Activated CD8-positive, alpha-beta memory T cell treated with anti-CD3 and anti-CD28 coated beads, Interleukin-2, amount 10 ng/mL, durations not matched to agents 7 days and 5 days (primary cell): ENCODE data around the gene ITSN1. TPM values are rescaled to one million over a fixed set of nuclear protein-coding genes. Genes with fewer than 3 reads are reported as not detected.

Experiments used
- ATAC-seq: fragments of 150-1000 bp; cut with Tn5 transposase; one replicate; pipeline ENCODE4 v1.10.0; 2021; ENCODE audit warnings: moderate library complexity
- CTCF ChIA-PET: fragments of 350-600 bp; sonication (Branson Sonifier 250); formaldehyde crosslinking; loops from one replicate; lab custom pipeline; 2021; ENCODE audit warnings: antibody characterized with exemption; lab: Charles Lee
- DNase-seq: peaks from one replicate; pipeline ENCODE4 v3.0.0-alpha.2; 2020
- H3K27ac Mint-ChIP-seq: one replicate; pipeline ENCODE4 v1.8.0; 2021; ENCODE audit warnings: mild to moderate bottlenecking, mixed read lengths
- H3K27me3 Mint-ChIP-seq: one replicate; pipeline ENCODE4 v1.8.0; 2021; ENCODE audit warnings: mixed read lengths
- H3K36me3 Mint-ChIP-seq: one replicate; pipeline ENCODE4 v1.8.0; 2021; ENCODE audit warnings: mild to moderate bottlenecking, mixed read lengths
- H3K4me1 Mint-ChIP-seq: one replicate; pipeline ENCODE4 v1.8.0; 2021; ENCODE audit warnings: mixed read lengths
- H3K4me3 Mint-ChIP-seq: one replicate; pipeline ENCODE4 v1.8.0; 2021; ENCODE audit warnings: mild to moderate bottlenecking, moderate library complexity, mixed read lengths
- H3K9me3 Mint-ChIP-seq: one replicate; pipeline ENCODE4 v1.8.0; 2022; ENCODE audit warnings: low read depth, mixed read lengths
- total RNA-seq, 2 experiments: library from RNA; stranded (reverse); gene quantifications; one replicate each; pipeline ENCODE4 v1.2.3, GENCODE V29; 2021

The ITSN1 gene
- total RNA-seq, 2 experiments from 2014 or later, result 2.0 to 3.9 TPM

DNA sequence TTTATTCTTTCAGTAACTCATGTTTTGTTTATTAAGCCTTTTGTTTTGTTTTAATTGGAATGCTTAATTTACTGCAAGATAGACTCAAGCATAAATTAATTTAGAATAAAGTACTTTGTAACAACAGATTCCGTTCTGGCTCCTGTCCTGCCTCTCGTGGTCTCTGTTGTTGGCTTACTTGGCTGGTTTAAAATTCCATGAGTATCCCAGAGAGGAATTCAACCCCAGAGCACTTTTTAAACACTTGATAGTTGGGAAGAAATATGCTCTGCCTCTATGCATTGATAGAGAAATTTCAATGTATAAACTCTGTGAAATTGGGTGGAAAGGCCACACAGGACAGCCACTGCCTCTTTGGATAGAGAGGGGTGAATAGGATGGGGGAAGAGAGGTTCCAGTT, 183.6 kb downstream of the ITSN1 start:
- H3K4me1 Mint-ChIP-seq, result no peaks in the 10 kb centered on the region
- no peaks in the 10 kb centered on the region for H3K27me3 Mint-ChIP-seq
- no peaks in the 10 kb centered on the region for H3K9me3 Mint-ChIP-seq
- H3K36me3 Mint-ChIP-seq, result no peaks in the 10 kb centered on the region
- H3K27ac Mint-ChIP-seq, result no peak overlapping the region
- no peak overlapping the region for H3K4me3 Mint-ChIP-seq
- DNase-seq, result no peak
- ATAC-seq, result no peak
- CTCF ChIA-PET, result no interaction called here

DNA sequence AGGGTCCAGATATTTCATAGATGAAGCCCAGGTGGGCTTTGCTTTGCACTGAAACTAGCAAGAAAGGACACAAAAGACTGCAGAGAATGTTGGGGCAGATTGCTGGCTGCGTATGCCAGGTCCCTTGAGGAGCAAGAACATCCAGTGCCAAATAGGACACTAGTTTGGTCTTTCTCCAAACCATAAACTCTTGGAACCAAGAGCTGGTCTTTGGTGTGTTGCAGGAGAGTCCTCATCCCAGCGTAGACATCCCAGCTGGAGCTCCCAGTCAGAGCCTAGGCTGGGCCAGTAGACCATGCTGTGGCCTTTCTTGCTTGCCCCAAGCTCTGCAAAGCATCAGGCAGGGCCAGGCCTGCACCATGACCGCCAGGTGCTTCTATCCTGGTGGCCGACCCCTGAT, 185.8 kb downstream of the ITSN1 start:
- Mint-ChIP-seq H3K36me3 (no peaks in the 10 kb centered on the region), H3K27ac (no peak overlapping the region), H3K4me3 (no peak overlapping the region), H3K27me3 (no peaks in the 10 kb centered on the region), H3K4me1 (no peaks in the 10 kb centered on the region), H3K9me3 (no peaks in the 10 kb centered on the region)
- CTCF ChIA-PET, result no interaction called here
- ATAC-seq (no peak), DNase-seq (no peak)

DNA sequence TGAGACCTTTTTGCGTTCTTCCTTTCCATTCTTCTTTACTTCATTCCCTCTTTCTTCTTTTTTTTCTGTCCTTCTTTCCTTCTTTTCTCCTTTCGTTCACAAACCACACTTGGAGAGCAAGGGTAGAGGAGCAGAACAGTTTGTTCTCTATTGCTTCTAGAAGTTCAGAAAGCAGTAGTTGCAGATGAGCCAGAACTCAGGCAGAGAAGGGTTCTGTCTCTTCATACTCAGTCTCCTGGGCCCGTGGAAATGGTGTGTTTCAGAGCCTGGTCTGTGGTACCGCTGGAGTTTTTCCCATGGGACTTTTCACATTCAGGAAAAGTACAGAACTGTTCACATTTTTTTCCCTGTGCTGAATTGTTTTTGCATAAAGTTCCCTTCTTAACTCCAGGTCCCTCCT, 186.3 kb downstream of the ITSN1 start:
- DNase-seq, result no peak
- Mint-ChIP-seq H3K27ac (no peak overlapping the region), H3K4me3 (no peak overlapping the region), H3K36me3 (no peaks in the 10 kb centered on the region), H3K27me3 (no peaks in the 10 kb centered on the region), H3K9me3 (no peaks in the 10 kb centered on the region), H3K4me1 (no peaks in the 10 kb centered on the region)
- no peak for ATAC-seq
- CTCF ChIA-PET, result no interaction called here

DNA sequence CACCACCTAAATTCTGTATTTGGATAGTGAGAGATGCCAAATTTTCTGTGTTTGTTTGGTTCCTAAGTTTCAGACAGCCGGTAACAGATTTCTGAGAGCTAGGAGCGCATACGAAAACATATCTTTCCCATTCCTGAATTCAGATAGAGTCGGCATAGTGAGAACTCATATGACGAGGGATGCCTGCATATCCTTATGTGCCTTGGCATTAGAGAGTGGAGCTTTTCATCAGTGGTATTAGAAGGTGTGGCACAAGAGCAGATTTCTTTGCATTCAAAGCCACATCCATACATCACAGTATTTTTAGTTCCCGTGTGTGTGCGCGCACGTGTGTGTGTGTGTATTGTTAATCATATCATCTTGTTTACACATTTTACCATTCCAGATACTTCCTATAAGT, 187.5 kb downstream of the ITSN1 start:
- DNase-seq (no peak), ATAC-seq (no peak)
- Mint-ChIP-seq H3K36me3 (no peaks in the 10 kb centered on the region), H3K9me3 (no peaks in the 10 kb centered on the region), H3K4me1 (no peaks in the 10 kb centered on the region), H3K27me3 (no peaks in the 10 kb centered on the region), H3K4me3 (no peak overlapping the region), H3K27ac (no peak overlapping the region)
- CTCF ChIA-PET, result no interaction called here

DNA sequence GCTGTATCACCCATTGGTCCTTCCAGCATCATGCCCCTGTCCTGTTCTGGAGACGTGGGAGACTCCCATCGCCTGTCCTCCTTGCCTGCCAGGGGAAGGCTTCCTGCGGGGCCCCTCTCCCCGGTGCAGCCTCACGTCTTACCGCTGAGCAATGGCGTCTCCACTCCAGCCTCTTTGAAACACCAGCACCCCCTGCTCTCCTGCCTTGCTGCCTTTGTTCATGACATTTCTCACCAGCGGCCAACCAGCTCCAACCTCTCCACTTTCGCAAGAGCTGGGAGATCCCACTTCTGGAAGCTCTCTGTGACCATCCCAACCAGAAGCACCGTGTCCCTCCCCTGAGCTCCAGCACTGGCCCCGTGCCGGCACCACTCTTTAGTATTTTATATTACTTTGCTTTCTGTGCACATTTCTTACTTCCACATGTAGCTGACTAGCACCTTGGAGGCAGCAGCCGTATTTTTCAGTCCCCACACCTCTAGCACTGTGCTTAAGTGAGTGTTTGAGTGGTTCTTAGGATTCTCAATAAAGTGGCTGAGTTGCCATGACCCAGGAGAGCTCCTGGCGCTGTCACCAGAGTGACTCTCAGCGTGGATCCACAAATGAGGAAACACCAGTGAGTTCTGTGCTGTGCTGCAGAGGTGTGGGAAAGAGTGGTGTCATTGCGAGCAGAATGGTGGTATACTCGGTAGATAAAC, 189.8 kb downstream of the ITSN1 start:
- H3K9me3 Mint-ChIP-seq, result no peaks in the 10 kb centered on the region
- no peak overlapping the region for H3K27ac Mint-ChIP-seq
- ATAC-seq, result no peak
- H3K36me3 Mint-ChIP-seq, result no peaks in the 10 kb centered on the region
- CTCF ChIA-PET, result no interaction called here
- no peaks in the 10 kb centered on the region for H3K4me1 Mint-ChIP-seq
- no peak for DNase-seq
- H3K4me3 Mint-ChIP-seq, result no peak overlapping the region
- H3K27me3 Mint-ChIP-seq, result no peaks in the 10 kb centered on the region

DNA sequence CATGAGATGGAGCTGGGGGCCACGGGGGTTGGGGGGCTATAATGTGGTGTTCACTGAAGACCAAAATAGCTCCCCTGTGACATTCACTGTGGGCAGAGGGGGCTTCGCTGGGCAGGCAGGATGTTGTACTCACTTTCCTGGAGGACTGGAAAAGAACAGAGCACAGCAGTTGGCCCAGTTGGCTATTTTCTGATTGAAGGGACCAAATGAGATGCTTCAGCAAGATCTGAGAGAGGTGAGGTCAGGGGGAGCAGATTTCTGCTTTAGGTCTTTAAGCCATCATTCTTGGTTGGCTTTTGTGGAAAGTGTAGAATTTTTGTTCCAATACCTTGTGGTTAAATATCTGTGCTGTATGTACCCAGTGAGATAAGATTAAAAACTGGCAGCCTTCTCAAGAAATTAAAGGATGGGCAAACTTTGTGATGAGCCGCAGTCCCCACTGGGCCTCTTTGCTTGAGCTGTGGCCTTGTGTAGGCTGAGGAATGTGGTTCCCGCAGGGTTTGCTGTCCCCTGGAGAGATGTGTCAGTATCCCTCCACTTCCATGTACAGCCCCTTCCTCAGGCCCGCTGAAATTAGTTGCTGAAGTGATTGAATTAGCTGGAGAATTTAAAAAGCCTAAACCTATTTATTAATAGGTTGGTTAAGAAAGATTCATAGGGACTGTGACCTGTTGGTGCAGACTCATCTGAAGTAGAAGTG, 192.7 kb downstream of the ITSN1 start:
- Mint-ChIP-seq H3K4me3 (no peak overlapping the region), H3K9me3 (no peaks in the 10 kb centered on the region), H3K4me1 (no peaks in the 10 kb centered on the region), H3K36me3 (no peaks in the 10 kb centered on the region), H3K27ac (no peak overlapping the region), H3K27me3 (no peaks in the 10 kb centered on the region)
- CTCF ChIA-PET, result no interaction called here
- no peak for DNase-seq
- no peak for ATAC-seq

- CTCF ChIA-PET, result no interaction called here
- no peaks in the 10 kb centered on the region for H3K9me3 Mint-ChIP-seq
- ATAC-seq (no peak), DNase-seq (no peak)
- H3K36me3 Mint-ChIP-seq, result no peaks in the 10 kb centered on the region
- no peaks in the 10 kb centered on the region for H3K4me1 Mint-ChIP-seq
- H3K27me3 Mint-ChIP-seq, result no peaks in the 10 kb centered on the region
- no peak overlapping the region for H3K27ac Mint-ChIP-seq
- H3K4me3 Mint-ChIP-seq, result no peak overlapping the region
Observed at GRCh38 chr21:33835920-33836319, 193.6 kb downstream of the ITSN1 start.

DNA sequence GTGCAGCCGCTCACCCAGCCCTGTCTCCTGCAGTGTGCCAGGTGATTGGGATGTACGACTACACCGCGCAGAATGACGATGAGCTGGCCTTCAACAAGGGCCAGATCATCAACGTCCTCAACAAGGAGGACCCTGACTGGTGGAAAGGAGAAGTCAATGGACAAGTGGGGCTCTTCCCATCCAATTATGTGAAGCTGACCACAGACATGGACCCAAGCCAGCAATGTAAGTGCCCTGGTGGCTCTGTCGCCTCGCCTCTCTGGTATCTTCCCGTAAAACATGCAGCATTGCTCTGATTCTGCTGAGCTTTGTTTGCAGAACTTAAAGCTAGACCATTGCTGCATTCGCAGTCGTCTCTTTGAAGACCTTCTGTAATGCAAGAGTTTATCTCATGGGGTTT, 194.1 kb downstream of the ITSN1 start:
- Mint-ChIP-seq H3K9me3 (no peaks in the 10 kb centered on the region), H3K27me3 (no peaks in the 10 kb centered on the region), H3K27ac (no peak overlapping the region), H3K4me3 (no peak overlapping the region), H3K4me1 (no peaks in the 10 kb centered on the region), H3K36me3 (no peaks in the 10 kb centered on the region)
- DNase-seq (no peak), ATAC-seq (no peak)
- CTCF ChIA-PET, result interaction anchor here (0.6 kb wide), 1 partner anchor 11 kb away, joined by 3 read pairs; no protein-coding TSS in a partner anchor

- CTCF ChIA-PET, result no interaction called here
- H3K9me3 Mint-ChIP-seq, result no peaks in the 10 kb centered on the region
- H3K4me1 Mint-ChIP-seq, result no peaks in the 10 kb centered on the region
- H3K27me3 Mint-ChIP-seq, result no peaks in the 10 kb centered on the region
- H3K27ac Mint-ChIP-seq, result no peak overlapping the region
- ATAC-seq, result no peak
- no peaks in the 10 kb centered on the region for H3K36me3 Mint-ChIP-seq
- no peak overlapping the region for H3K4me3 Mint-ChIP-seq
- DNase-seq, result no peak
Observed at GRCh38 chr21:33839167-33839716, 196.9 kb downstream of the ITSN1 start.

GRCh38 chr21:33839806-33840205, 197.5 kb downstream of the ITSN1 start:
- ATAC-seq, result no peak
- Mint-ChIP-seq H3K27ac (no peak overlapping the region), H3K4me3 (no peak overlapping the region), H3K27me3 (no peaks in the 10 kb centered on the region), H3K9me3 (no peaks in the 10 kb centered on the region), H3K36me3 (no peaks in the 10 kb centered on the region), H3K4me1 (no peaks in the 10 kb centered on the region)
- DNase-seq, result no peak
- CTCF ChIA-PET, result no interaction called here

DNA sequence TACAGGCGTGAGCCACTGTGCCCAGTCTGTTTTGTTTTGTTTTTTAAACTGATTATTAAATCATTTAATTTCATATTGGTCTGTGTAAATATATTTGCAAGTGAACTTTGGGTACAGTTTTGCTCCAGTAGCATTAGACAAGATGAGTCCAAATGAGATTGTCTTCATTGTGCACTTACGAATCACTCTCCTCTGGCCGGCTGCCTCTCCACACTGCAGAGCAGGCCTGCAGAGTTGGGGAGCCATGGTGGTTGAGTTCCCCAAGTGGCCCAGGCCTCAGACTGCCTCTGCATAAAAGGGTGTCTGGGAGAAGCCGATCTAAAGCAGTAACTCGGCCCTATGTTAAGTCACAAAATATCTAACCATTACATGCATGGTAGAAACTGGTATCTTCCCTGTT, 198.5 kb downstream of the ITSN1 start:
- Mint-ChIP-seq H3K36me3 (no peaks in the 10 kb centered on the region), H3K9me3 (no peaks in the 10 kb centered on the region), H3K27ac (no peak overlapping the region), H3K27me3 (no peaks in the 10 kb centered on the region), H3K4me1 (no peaks in the 10 kb centered on the region), H3K4me3 (no peak overlapping the region)
- no peak for DNase-seq
- ATAC-seq, result no peak
- CTCF ChIA-PET, result no interaction called here

- Mint-ChIP-seq H3K4me3 (no peak overlapping the region), H3K27ac (no peak overlapping the region), H3K4me1 (no peaks in the 10 kb centered on the region), H3K27me3 (no peaks in the 10 kb centered on the region), H3K36me3 (no peaks in the 10 kb centered on the region), H3K9me3 (no peaks in the 10 kb centered on the region)
- no peak for DNase-seq
- ATAC-seq, result no peak
- CTCF ChIA-PET, result no interaction called here
Observed at GRCh38 chr21:33841561-33841960, 199.3 kb downstream of the ITSN1 start.

- DNase-seq (no peak), ATAC-seq (no peak)
- Mint-ChIP-seq H3K36me3 (no peaks in the 10 kb centered on the region), H3K4me3 (no peak overlapping the region), H3K27me3 (no peaks in the 10 kb centered on the region), H3K4me1 (no peaks in the 10 kb centered on the region), H3K9me3 (no peaks in the 10 kb centered on the region), H3K27ac (no peak overlapping the region)
- CTCF ChIA-PET, result no interaction called here
Observed at GRCh38 chr21:33843216-33843615, 200.9 kb downstream of the ITSN1 start.
